Fibroblast of lung (primary cell): ENCODE data around the gene USP7. TPM values are rescaled to one million over a fixed set of nuclear protein-coding genes. Genes with fewer than 3 reads are reported as not detected.

Experiments
- DNase-seq, 2 donors: peaks; one replicate each; pipeline versions ENCODE4 v3.0.0 to v3.0.0-alpha.2; 2010; ENCODE audit warnings: low read depth in 2 of 2
- H2AFZ ChIP-seq: 2 replicates; pipeline ENCODE4 v1.5.1; 2012; ENCODE audit warnings: low read length, control low read depth, inconsistent platforms
- H3K27ac ChIP-seq: 2 replicates; pipeline ENCODE4 v1.5.1; 2011; ENCODE audit warnings: low read length, control low read depth; ENCODE audit not compliant: insufficient read depth
- H3K27me3 ChIP-seq: 2 replicates; pipeline ENCODE4 v1.5.1; 2011; ENCODE audit warnings: mild to moderate bottlenecking, low read length; ENCODE audit not compliant: control insufficient read depth, insufficient read depth
- H3K36me3 ChIP-seq: 2 replicates; pipeline ENCODE4 v1.5.1; 2011; ENCODE audit warnings: low read length; ENCODE audit not compliant: control insufficient read depth, insufficient read depth
- H3K4me1 ChIP-seq: 2 replicates; pipeline ENCODE4 v1.5.1; 2011; ENCODE audit warnings: low read length; ENCODE audit not compliant: control insufficient read depth, insufficient read depth; ENCODE audit errors: extremely low read depth
- H3K4me2 ChIP-seq: 2 replicates; pipeline ENCODE4 v1.5.1; 2011; ENCODE audit warnings: low read length, control low read depth; ENCODE audit not compliant: insufficient read depth; ENCODE audit errors: extremely low read depth
- H3K4me3 ChIP-seq, 4 experiments: fragments of 200-600 bp in 1 of 4; sonication (generic) in 1 of 4; replicated peaks in 1 of 4; 2 replicates each; pipeline ENCODE4 v1.5.1; 2011 to 2016; ENCODE audit warnings: low read length in 4 of 4, low read depth in 3 of 4, mild to moderate bottlenecking in 3 of 4, control low read depth in 2 of 4, inconsistent platforms in 1 of 4, mixed read lengths in 1 of 4; ENCODE audit not compliant: insufficient read depth in 1 of 4; ENCODE audit errors: control extremely low read depth in 1 of 4
- H3K79me2 ChIP-seq: 2 replicates; pipeline ENCODE4 v1.5.1; 2012; ENCODE audit warnings: mild to moderate bottlenecking, low read length, inconsistent platforms; ENCODE audit not compliant: control insufficient read depth, insufficient read depth
- H3K9ac ChIP-seq: 2 replicates; pipeline ENCODE4 v1.5.1; 2011; ENCODE audit warnings: mild to moderate bottlenecking, low read length, control low read depth; ENCODE audit not compliant: insufficient read depth
- H3K9me3 ChIP-seq: 2 replicates; pipeline ENCODE4 v1.5.1; 2012; ENCODE audit warnings: low read depth, low read length; ENCODE audit not compliant: control insufficient read depth, insufficient read depth
- H4K20me1 ChIP-seq: 2 replicates; pipeline ENCODE4 v1.5.1; 2011; ENCODE audit warnings: low read length; ENCODE audit not compliant: control insufficient read depth, insufficient read depth; ENCODE audit errors: extremely low read depth
- CTCF ChIP-seq, 2 donors: IDR thresholded peaks in 1 of 2; conservative IDR thresholded peaks in 1 of 2; 1 replicate in 1 of 2; 2 replicates in 1 of 2; pipeline ENCODE4 v1.5.1; 2011 to 2012; ENCODE audit warnings: low read length in 2 of 2, control low read depth in 1 of 2, inconsistent platforms in 1 of 2, low read depth in 1 of 2, mild to moderate bottlenecking in 1 of 2
- EZH2 ChIP-seq: IDR thresholded peaks from 2 replicates; pipeline ENCODE4 v1.5.1; 2012; ENCODE audit warnings: low read length, control low read depth, mild to moderate bottlenecking; ENCODE audit errors: missing control alignments
- polyA plus RNA-seq, 2 donors: library from polyadenylated mRNA; depleted of rRNA in 1 of 2; stranded (reverse) in 1 of 2; unstranded in 1 of 2; fragments of >200 nt; gene quantifications; 2 replicates each; pipeline ENCODE4 v1.2.1, GENCODE V29; 2011 to 2012; ENCODE audit warnings: missing spikeins in 1 of 2
- total RNA-seq: library from RNA; depleted of rRNA; stranded (reverse); fragments of >200 nt; gene quantifications from 2 replicates; pipeline ENCODE4 v1.2.1, GENCODE V29; 2014

USP7 gene
- total and polyA plus RNA-seq, 2 donors (not counting 1 experiment from before 2014, with no cell fraction given): 22.5 to 48.7 TPM

- no peaks in the 10 kb centered on the region for H4K20me1 ChIP-seq
- no peak overlapping the region for H3K4me2 ChIP-seq
- no peak overlapping the region for H3K27ac ChIP-seq
- DNase-seq: no peak
- peaks cover 26% of the 10 kb centered on the region for H3K36me3 ChIP-seq
- H3K9me3 ChIP-seq: no peaks in the 10 kb centered on the region
- no peaks in the 10 kb centered on the region for H3K79me2 ChIP-seq
- TF ChIP-seq CTCF (conservative IDR thresholded peaks at IDR 0.05 in 1 of 2, IDR thresholded peaks at IDR 0.05 in 1 of 2; ENCODE audit: low read depth in 1 of 2, low read length in 2 of 2) (no peak), EZH2 (no peak)
- no peak overlapping the region for H2AFZ ChIP-seq
- H3K27me3 ChIP-seq: no peaks in the 10 kb centered on the region
- no peaks in the 10 kb centered on the region for H3K4me1 ChIP-seq
- no peak overlapping the region for H3K9ac ChIP-seq
- H3K4me3 ChIP-seq: no peak overlapping the region
Observed at GRCh38 chr16:8900343-8900742, 63.4 kb downstream of the USP7 start.

- Histone ChIP-seq H3K27me3 (no peaks in the 10 kb centered on the region), H3K9ac (no peak overlapping the region), H3K9me3 (no peaks in the 10 kb centered on the region), H2AFZ (no peak overlapping the region), H3K36me3 (peaks cover 27% of the 10 kb centered on the region), H3K4me1 (no peaks in the 10 kb centered on the region), H4K20me1 (no peaks in the 10 kb centered on the region), H3K27ac (no peak overlapping the region), H3K4me3 (no peak overlapping the region), H3K79me2 (no peaks in the 10 kb centered on the region), H3K4me2 (no peak overlapping the region)
- no peak for DNase-seq
- TF ChIP-seq EZH2 (no peak), CTCF (conservative IDR thresholded peaks at IDR 0.05 in 1 of 2, IDR thresholded peaks at IDR 0.05 in 1 of 2; ENCODE audit: low read depth in 1 of 2, low read length in 2 of 2) (no peak)
Observed at GRCh38 chr16:8899709-8900317, 63.9 kb downstream of the USP7 start.

- H3K36me3 ChIP-seq: peaks cover 32% of the 10 kb centered on the region
- no peak overlapping the region for H3K9ac ChIP-seq
- no peak overlapping the region for H3K4me2 ChIP-seq
- no peak for DNase-seq
- no peaks in the 10 kb centered on the region for H3K79me2 ChIP-seq
- no peak overlapping the region for H3K27ac ChIP-seq
- no peaks in the 10 kb centered on the region for H3K9me3 ChIP-seq
- no peaks in the 10 kb centered on the region for H3K4me1 ChIP-seq
- no peak overlapping the region for H3K4me3 ChIP-seq
- TF ChIP-seq EZH2 (no peak), CTCF (conservative IDR thresholded peaks at IDR 0.05 in 1 of 2, IDR thresholded peaks at IDR 0.05 in 1 of 2; ENCODE audit: low read depth in 1 of 2, low read length in 2 of 2) (no peak)
- no peak overlapping the region for H2AFZ ChIP-seq
- no peaks in the 10 kb centered on the region for H4K20me1 ChIP-seq
- H3K27me3 ChIP-seq: no peaks in the 10 kb centered on the region
Observed at GRCh38 chr16:8898660-8899318, 64.9 kb downstream of the USP7 start.
